ENCODE results near the gene TOX3. TPM values are rescaled to one million over a fixed set of nuclear protein-coding genes. Genes with fewer than 3 reads are reported as not detected.

Gene TOX3
- total and polyA plus RNA-seq, 2 of the 13 experiments (the other 11 are each of a cell fraction or from before 2014, with no cell fraction given), result 14.5 to 98.6 TPM

- TF ChIP-seq ZNF333 (CRISPR knock-in tag; IDR thresholded peaks at IDR 0.05; ENCODE audit: borderline replicate concordance) (no peak), ZBTB49 (CRISPR knock-in tag; IDR thresholded peaks at IDR 0.05; ENCODE audit: borderline replicate concordance) (no peak), ZNF577 (CRISPR knock-in tag; IDR thresholded peaks at IDR 0.05; ENCODE audit: borderline replicate concordance, low read depth) (no peak), HNRNPL (IDR thresholded peaks at IDR 0.05; ENCODE audit: low read depth, low read length) (no peak), CHD4 (IDR thresholded peaks at IDR 0.05; ENCODE audit: borderline replicate concordance, low read length) (peak; percentile 54; the same call in 1 of the 2 replicates), KDM6A (CRISPR knock-in tag; IDR thresholded peaks at IDR 0.05; ENCODE audit: low read depth) (peak; percentile 39), MLLT10 (CRISPR knock-in tag; IDR thresholded peaks at IDR 0.05) (no peak), ZNF496 (CRISPR knock-in tag; IDR thresholded peaks at IDR 0.05; ENCODE audit: insufficient replicate concordance) (no peak), NR3C1 (CRISPR knock-in tag; IDR thresholded peaks at IDR 0.05) (no peak), MLXIP (CRISPR knock-in tag; IDR thresholded peaks at IDR 0.05; ENCODE audit: borderline replicate concordance) (no peak), ZNF503 (CRISPR knock-in tag; IDR thresholded peaks at IDR 0.05) (peak; percentile 88), GPN1 (CRISPR knock-in tag; IDR thresholded peaks at IDR 0.05; ENCODE audit: borderline replicate concordance) (no peak), ZNF839 (CRISPR knock-in tag; IDR thresholded peaks at IDR 0.05; ENCODE audit: borderline replicate concordance) (no peak), ZXDC (CRISPR knock-in tag; IDR thresholded peaks at IDR 0.05) (no peak), ZNF75D (CRISPR knock-in tag; IDR thresholded peaks at IDR 0.05; ENCODE audit: borderline replicate concordance) (no peak), CREM (IDR thresholded peaks at IDR 0.05) (peak; percentile 90), CREM (CRISPR knock-in tag; IDR thresholded peaks at IDR 0.05) (no peak), PITX1 (CRISPR knock-in tag; IDR thresholded peaks at IDR 0.05) (peak; percentile 99)
Observed at GRCh38 chr16:52578007-52578828, 31.3 kb upstream of the TOX3 start (continued).
